A549 treated with CORT108297 at 1 μM for 4 hours (cell line): ENCODE measurements around the gene FDX2. TPM values are rescaled to one million over a fixed set of nuclear protein-coding genes. Genes with fewer than 3 reads are reported as not detected.

Source experiments
- total RNA-seq: library from RNA; stranded (reverse); fragments of 200-300 nt; extraction: Qiagen RNA extraction; gene quantifications from 5 replicates; pipeline ENCODE4 v1.2.3, GENCODE V29; 2022

FDX2 gene
- 25.9 to 41.7 TPM (median 33.8 TPM) in 5 replicates for total RNA-seq

DNA sequence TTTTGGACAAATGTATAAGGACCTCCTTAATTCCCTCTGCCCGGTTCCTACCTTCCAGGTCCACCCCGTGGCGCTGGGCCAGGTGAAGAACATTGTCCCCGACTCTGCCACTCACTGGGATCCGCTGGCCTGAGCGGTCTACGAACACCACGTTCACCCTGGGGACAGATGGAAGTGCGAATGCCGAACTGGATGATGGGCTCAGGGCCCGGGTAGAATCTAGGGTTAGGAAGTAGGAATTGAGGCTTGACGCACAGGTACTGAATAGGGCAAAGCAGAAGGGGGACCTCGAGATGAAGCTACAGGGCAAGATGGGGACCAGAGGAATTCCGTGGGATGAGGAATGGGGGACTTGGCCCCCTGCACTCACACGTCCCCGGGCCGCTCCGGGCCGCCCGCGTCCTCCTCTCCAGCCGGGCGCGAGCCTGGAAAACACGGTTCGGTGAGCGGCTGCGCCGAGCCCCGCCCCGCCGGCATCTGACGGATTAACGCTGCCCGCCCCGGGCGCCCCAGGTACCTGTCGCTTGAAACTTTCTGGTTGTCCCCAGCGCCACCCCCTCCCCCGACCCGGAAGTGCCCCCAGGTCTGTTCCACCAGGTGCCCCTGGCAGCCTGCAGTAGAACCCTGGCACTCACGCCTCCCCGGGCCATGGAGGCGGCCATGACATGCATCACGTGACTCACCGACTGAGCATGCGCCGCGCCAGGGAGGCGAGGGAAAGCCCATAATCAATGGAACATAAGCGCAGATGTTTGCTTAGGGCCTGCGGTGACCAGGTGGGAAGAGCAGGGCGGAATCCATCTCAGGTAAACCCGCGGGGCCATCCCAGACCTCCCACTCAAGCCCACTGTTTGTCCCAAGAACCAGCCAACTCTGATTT is at the start of gene FDX2:
TSS of gene FDX2 (minus strand) at position 681 of the 880 bp plus-strand sequence. CDS start at position 662, 19 bp downstream.

DNA sequence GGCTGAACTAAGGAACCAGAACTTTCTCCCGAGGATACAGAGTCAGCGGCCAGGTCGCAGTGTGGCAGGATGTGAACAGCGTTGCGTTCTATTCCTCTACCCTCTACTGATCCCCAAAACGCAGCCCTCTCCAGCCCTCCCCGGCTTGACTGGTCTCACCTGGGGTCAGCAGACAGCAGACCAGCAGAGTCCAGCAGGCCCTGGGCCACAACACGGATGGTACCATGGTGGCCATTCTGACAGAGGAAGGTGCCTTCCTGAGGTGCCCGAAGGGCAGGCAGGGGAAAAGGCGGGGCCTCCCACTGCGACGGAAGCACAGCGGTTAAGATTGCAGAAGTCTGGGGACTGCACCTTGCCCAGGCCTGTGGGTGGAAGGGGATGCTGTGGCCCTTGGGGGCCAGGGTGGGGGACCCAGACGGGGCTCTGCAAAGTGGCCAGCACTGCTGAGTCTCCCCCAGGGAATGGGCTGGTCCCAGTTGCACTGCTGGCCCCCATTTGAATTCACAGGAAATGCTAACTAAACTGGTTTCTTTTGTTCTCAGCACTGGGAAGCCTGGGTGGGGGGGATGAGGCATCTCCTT is 23.7 kb upstream of the FDX2 start, which contains the start of gene ICAM3:
TSS of gene ICAM3 (minus strand) at position 245 of the 581 bp plus-strand sequence. CDS start at position 235, 10 bp downstream.

DNA sequence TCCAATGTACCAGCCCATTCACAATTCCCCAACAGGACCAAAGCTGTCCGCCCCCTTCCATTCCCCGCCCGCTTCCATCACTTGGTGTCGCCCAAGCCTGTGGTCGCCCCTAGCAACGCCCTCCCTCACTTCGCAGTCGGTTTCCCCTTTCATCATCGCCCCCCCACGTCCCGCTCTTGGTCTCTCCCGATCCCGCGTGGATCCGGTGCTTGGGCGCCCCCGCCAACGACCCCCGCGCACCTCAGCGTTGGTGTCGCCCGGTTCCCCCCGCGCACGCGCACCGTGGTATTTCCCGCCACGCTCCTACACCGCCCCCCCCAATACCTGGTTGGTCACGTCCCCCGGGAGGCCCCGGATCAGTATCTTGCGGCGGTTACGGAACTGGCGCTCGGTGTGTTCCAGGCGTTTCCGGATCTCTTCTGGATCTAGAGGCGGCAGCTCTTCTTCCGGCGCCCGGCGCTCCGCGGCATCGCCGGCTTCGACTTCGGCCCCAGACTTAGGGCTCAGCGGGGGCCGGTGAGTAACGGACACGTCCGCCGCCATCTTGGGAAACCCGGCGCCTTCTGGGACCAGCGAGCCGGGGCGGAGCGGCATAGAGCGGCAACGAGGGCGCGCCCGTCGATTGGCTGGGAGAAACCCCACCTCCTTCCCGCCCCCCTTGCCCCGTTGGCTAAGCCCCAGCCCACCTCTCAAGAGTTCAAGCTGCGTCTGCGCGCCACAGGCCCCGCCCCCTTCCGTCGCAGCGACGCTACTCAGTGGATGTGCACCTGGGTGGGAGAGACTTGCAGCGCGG is 17.3 kb upstream of the FDX2 start, which contains the start of gene RAVER1:
TSS of gene RAVER1 (minus strand) at position 565 of the 793 bp plus-strand sequence. CDS start at position 543, 22 bp downstream.

DNA sequence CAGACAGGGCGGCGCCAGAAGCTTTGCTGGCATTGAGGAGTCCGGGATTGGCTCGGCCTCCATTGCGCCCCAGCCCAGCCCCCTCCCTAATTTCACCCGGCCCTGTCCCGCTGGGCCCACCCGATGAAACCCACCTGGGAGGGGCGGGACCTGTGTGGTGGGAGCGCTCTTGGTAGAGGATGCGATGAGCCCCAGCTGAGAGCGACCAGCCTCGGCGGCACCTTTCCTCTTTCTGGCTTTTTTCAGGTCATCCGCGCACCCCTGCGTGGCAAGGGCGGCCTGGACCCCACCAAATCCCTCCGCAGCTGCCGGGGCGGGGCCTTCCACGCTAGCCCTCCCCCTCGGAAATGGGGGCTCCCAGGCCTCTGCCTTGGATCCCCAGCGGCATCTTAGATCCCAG is 6.4 kb downstream of the FDX2 start, which contains the start of gene ZGLP1:
TSS of gene ZGLP1 (minus strand) at position 393 of the 400 bp plus-strand sequence.

DNA sequence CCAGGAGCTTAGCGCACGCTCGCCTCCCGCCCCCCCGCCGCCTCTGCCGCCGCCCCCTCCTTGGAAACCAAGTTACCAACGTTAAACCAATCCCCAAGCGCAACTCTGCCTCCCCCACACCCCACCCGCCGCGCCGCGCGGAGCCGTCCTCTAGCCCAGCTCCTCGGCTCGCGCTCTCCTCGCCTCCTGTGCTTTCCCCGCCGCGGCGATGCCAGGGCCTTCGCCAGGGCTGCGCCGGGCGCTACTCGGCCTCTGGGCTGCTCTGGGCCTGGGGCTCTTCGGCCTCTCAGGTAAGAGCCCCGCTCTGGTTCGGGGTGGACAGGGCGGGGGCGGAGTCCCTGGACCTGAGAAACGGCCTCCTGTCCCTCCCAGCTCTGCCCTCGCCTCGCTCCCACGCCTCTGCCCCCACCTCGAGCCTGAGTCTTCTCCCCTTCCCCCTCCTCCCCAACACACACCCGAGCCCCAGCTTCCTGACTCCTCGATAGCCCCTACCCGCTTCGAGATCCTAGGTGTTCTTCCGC is 25.9 kb downstream of the FDX2 start, which contains the start of gene ICAM5:
TSS of gene ICAM5 (plus strand) at position 117 of the 521 bp plus-strand sequence. CDS start at position 209, 92 bp downstream.

DNA sequence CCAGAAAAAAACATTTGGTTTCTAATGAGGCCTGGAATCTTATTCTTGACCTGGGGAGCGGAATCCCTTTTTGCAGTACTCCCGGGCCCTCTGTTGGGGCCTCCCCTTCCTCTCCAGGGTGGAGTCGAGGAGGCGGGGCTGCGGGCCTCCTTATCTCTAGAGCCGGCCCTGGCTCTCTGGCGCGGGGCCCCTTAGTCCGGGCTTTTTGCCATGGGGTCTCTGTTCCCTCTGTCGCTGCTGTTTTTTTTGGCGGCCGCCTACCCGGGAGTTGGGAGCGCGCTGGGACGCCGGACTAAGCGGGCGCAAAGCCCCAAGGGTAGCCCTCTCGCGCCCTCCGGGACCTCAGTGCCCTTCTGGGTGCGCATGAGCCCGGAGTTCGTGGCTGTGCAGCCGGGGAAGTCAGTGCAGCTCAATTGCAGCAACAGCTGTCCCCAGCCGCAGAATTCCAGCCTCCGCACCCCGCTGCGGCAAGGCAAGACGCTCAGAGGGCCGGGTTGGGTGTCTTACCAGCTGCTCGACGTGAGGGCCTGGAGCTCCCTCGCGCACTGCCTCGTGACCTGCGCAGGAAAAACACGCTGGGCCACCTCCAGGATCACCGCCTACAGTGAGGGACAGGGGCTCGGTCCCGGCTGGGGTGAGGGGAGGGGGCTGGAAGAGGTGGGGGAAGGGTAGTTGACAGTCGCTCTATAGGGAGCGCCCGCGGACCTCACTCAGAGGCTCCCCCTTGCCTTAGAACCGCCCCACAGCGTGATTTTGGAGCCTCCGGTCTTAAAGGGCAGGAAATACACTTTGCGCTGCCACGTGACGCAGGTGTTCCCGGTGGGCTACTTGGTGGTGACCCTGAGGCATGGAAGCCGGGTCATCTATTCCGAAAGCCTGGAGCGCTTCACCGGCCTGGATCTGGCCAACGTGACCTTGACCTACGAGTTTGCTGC is 28.7 kb downstream of the FDX2 start, which contains the start of gene ICAM4:
TSS of gene ICAM4 (plus strand) at position 153 of the 935 bp plus-strand sequence. CDS start at position 211, 58 bp downstream.

DNA sequence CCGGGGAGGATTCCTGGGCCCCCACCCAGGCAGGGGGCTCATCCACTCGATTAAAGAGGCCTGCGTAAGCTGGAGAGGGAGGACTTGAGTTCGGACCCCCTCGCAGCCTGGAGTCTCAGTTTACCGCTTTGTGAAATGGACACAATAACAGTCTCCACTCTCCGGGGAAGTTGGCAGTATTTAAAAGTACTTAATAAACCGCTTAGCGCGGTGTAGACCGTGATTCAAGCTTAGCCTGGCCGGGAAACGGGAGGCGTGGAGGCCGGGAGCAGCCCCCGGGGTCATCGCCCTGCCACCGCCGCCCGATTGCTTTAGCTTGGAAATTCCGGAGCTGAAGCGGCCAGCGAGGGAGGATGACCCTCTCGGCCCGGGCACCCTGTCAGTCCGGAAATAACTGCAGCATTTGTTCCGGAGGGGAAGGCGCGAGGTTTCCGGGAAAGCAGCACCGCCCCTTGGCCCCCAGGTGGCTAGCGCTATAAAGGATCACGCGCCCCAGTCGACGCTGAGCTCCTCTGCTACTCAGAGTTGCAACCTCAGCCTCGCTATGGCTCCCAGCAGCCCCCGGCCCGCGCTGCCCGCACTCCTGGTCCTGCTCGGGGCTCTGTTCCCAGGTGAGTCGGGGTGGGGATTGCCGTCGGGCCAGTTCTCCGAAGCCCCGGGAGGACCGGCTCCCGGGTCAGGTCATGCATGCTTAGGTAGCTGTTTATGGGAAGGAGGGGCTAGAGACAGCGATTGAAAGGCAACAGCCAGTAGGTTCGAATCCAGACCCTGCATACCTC is 45.0 kb downstream of the FDX2 start, which contains the start of gene ICAM1:
TSS of gene ICAM1 (plus strand) at position 505 of the 779 bp plus-strand sequence. CDS start at position 545, 40 bp downstream.

Other genes starting within 250 kb of the FDX2 start
- 6.8 to 9.8 TPM (median 8.2 TPM) in 5 replicates for gene SHFL, start 229.7 kb downstream of the FDX2 start, total RNA-seq
- 0.08 to 0.15 TPM (median 0.08 TPM) in 3 of 5 replicates, not detected in the others for gene ANGPTL6, start 213.3 kb downstream of the FDX2 start, total RNA-seq
- 40.7 to 59.7 TPM (median 54.1 TPM) in 5 replicates for gene PPAN, start 209.7 kb downstream of the FDX2 start, total RNA-seq
- 4.6 to 13.5 TPM (median 7.0 TPM) in 5 replicates for gene P2RY11, start 204.3 kb downstream of the FDX2 start, total RNA-seq
- gene EIF3G, start 196.1 kb downstream of the FDX2 start, total RNA-seq = 161 to 180 TPM (median 167 TPM) in 5 replicates
- gene DNMT1, start 121.1 kb downstream of the FDX2 start, total RNA-seq = 58.2 to 74.6 TPM (median 66.3 TPM) in 5 replicates
- 0.75 to 1.1 TPM (median 0.96 TPM) in 5 replicates for gene S1PR2, start 84.7 kb downstream of the FDX2 start, total RNA-seq
- gene MRPL4, start 63.8 kb downstream of the FDX2 start, total RNA-seq = 55.9 to 85.2 TPM (median 78.8 TPM) in 5 replicates
- gene ICAM1, start 44.9 kb downstream of the FDX2 start, total RNA-seq = 2.8 to 6.5 TPM (median 5.1 TPM) in 5 replicates
- gene ICAM4, start 29.1 kb downstream of the FDX2 start, total RNA-seq = 0.12 to 0.25 TPM (median 0.14 TPM) in 3 of 5 replicates, not detected in the others
- gene ICAM5, start 26.1 kb downstream of the FDX2 start, total RNA-seq = 0.47 to 1.3 TPM (median 1.0 TPM) in 5 replicates
- 1.4 to 3.2 TPM (median 2.3 TPM) in 5 replicates for gene ZGLP1, start 6.2 kb downstream of the FDX2 start, total RNA-seq
- 21.7 to 31.3 TPM (median 28.9 TPM) in 5 replicates for gene RAVER1, start 17.5 kb upstream of the FDX2 start, total RNA-seq
- 7.2 to 11.0 TPM (median 8.8 TPM) in 5 replicates for gene ICAM3, start 23.6 kb upstream of the FDX2 start, total RNA-seq
- 27.3 to 52.9 TPM (median 43.9 TPM) in 5 replicates for gene TYK2, start 64.6 kb upstream of the FDX2 start, total RNA-seq
- 159 to 201 TPM (median 189 TPM) in 5 replicates for gene CDC37, start 87.5 kb upstream of the FDX2 start, total RNA-seq
- 3.8 to 5.4 TPM (median 4.9 TPM) in 5 replicates for gene PDE4A, start 104.5 kb upstream of the FDX2 start, total RNA-seq
- 51.2 to 65.8 TPM (median 62.5 TPM) in 5 replicates for gene KEAP1, start 187.3 kb upstream of the FDX2 start, total RNA-seq
- 1.5 to 2.5 TPM (median 2.1 TPM) in 5 replicates for gene S1PR5, start 201.4 kb upstream of the FDX2 start, total RNA-seq
- 15.1 to 22.7 TPM (median 21.9 TPM) in 5 replicates for gene ATG4D, start 227.9 kb upstream of the FDX2 start, total RNA-seq
- gene KRI1, start 250.0 kb upstream of the FDX2 start, total RNA-seq = 15.1 to 18.2 TPM (median 17.5 TPM) in 5 replicates